Measurements from ENCODE around the gene LUM.

DNA sequence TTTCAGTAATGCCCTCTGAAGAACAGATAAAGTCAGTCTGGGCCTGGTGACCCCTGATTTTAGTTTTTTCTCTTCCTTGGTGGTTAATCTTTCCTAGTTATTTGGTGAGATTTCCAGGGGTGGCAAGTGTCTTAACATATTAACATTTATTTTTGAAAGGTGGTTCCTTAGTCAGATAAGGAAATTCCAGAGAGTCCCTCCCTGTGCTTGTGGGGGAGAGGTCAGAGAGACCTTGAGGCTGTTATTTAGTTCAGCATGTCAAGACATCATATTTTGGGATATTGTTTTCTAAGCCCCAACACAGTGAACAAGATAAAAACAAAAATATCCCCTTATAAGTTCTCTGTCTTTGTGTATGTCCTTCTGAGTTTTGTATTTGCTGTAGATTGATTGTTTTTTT lies 9.5 kb upstream of the LUM start:
- TF ChIP-seq, protein P1, sequence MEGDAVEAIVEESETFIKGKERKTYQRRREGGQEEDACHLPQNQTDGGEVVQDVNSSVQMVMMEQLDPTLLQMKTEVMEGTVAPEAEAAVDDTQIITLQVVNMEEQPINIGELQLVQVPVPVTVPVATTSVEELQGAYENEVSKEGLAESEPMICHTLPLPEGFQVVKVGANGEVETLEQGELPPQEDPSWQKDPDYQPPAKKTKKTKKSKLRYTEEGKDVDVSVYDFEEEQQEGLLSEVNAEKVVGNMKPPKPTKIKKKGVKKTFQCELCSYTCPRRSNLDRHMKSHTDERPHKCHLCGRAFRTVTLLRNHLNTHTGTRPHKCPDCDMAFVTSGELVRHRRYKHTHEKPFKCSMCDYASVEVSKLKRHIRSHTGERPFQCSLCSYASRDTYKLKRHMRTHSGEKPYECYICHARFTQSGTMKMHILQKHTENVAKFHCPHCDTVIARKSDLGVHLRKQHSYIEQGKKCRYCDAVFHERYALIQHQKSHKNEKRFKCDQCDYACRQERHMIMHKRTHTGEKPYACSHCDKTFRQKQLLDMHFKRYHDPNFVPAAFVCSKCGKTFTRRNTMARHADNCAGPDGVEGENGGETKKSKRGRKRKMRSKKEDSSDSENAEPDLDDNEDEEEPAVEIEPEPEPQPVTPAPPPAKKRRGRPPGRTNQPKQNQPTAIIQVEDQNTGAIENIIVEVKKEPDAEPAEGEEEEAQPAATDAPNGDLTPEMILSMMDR (IDR thresholded peaks at IDR 0.05), result no peak
- TF ChIP-seq POLR2A (IDR thresholded peaks at IDR 0.05), result no peak

Measured in right lobe of liver (tissue), 4 donors.